ENCODE measurements around the gene GRID2.

GRID2 gene

DNA sequence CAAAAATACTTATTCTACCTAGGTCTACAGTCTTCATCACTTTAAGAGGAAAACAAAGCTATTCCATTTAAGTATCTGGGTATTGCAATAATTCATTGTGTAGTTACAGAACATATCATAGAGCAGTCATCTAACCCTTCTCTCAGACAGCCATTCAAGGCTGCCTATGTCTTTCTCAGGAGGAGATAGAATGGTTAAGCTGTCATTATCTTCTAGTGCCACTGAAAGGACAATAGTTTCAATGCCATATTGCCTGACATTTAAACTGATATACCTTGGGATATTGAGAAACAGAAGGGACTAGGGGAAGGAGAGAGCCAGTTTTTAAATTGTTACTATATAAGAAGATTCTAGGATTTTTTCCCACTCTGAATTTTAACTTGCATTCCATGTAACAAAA is 527.0 kb downstream of the GRID2 start:
- TF ChIP-seq POLR2A (IDR thresholded peaks at IDR 0.05; ENCODE audit: low read length), result no peak
- no peak for TF ChIP-seq GATA1 (IDR thresholded peaks at IDR 0.05; ENCODE audit: low read depth, low read length)
- no peak for DNase-seq

DNA sequence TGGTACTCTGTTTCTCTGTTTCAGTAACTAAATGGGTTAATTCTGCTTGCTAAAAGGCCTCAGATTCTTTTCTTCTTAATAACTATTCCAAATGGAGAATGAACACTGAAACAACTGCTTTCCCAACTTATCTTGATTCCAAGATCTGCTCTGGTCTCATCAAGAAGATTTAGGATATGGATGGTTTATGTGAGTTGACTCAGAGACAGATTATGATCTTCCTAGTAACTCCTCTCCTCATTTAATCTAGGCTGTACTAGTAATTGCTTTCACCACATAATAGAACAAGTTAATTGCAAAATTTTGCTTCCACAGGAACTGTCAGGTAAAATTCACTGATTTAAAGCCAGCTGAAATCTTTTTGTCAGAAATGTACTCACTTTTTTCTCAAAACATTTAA is 537.1 kb downstream of the GRID2 start:
- TF ChIP-seq POLR2A (IDR thresholded peaks at IDR 0.05; ENCODE audit: low read length) (no peak), GATA1 (IDR thresholded peaks at IDR 0.05; ENCODE audit: low read depth, low read length) (no peak)
- no peak for DNase-seq

DNA sequence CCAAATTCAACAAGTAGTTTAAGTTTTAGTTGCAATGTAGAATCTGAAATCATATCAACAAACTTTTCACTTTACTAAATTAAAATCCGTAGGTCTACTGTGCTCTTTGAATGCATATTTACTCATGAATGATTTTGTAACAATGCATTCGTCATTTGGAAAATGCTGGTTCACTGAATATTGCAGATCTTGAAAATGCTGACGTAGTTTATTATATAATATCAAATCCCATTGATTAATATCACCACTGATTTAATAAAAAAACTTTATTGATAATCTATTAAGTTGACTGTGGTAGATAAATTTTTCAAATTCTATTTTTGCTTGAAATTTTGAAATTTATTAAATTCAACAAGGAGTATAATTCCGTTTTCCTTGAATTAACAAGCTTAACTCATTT is 540.0 kb downstream of the GRID2 start:
- TF ChIP-seq POLR2A (IDR thresholded peaks at IDR 0.05; ENCODE audit: low read length), result no peak
- TF ChIP-seq GATA1 (IDR thresholded peaks at IDR 0.05; ENCODE audit: low read depth, low read length), result no peak
- DNase-seq, result no peak

DNA sequence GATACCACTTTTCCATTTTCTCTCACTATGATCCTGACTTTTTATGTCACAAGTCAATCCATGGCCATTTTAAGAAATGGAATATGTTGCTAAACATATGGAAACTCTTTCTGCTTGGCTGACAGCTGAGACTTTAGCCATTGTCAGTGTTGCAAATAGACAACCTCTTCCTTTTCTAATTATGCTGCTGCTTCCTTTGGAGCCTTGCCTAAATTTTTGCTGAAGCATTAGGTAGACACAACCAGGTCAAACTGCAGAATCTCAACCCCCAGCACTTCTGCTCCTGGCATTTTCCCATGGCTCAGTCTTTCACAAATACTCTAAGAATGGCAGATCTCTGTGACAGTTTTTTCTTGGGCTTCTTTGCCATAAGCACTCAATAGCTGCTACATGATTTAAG is 543.3 kb downstream of the GRID2 start:
- TF ChIP-seq GATA1 (IDR thresholded peaks at IDR 0.05; ENCODE audit: low read depth, low read length) (no peak), POLR2A (IDR thresholded peaks at IDR 0.05; ENCODE audit: low read length) (no peak)

DNA sequence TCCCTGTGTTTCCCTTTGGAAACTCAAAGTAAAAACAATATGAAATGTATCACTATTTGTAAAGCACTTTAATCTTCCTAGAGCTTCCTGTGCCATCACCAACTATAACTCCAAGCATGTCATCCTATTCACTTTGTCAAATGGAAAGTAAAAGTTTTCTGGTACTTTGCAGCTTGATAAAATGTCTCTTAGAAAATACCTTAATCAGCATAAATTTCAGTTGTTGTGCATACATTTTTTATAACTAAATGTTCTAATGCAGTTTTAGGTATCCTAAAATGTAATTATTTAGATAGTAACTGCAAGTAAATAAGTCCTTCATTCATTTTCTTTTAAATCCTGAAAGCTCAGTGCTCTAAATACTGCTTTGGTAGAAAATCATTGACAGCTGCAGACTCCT is 558.7 kb downstream of the GRID2 start:
- DNase-seq, result no peak
- no peak for TF ChIP-seq POLR2A (IDR thresholded peaks at IDR 0.05; ENCODE audit: low read length)
- TF ChIP-seq GATA1 (IDR thresholded peaks at IDR 0.05; ENCODE audit: low read depth, low read length), result no peak

More for the DNA sequence above, 543.3 kb downstream of the GRID2 start:
- no peak for DNase-seq

DNA sequence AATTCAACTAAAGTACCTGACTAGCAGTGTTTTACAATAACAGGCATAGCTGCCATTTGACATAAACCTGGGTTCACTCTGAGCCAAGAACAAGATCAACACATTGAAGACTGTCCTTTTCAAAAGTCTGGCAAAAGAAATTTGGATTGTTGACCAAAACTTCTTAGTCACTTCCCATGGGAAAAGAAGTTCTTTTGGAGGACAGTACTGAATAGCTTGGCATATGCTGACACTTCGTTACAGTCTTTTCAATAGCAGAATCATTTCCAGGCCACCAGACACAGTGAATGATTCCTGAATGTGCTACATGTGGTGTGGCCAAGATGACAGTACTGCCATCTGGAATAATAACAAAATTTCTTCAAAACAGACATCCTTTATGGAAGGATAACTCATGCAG is 560.3 kb downstream of the GRID2 start:
- no peak for DNase-seq
- TF ChIP-seq POLR2A (IDR thresholded peaks at IDR 0.05; ENCODE audit: low read length), result no peak
- TF ChIP-seq GATA1 (IDR thresholded peaks at IDR 0.05; ENCODE audit: low read depth, low read length), result no peak

DNA sequence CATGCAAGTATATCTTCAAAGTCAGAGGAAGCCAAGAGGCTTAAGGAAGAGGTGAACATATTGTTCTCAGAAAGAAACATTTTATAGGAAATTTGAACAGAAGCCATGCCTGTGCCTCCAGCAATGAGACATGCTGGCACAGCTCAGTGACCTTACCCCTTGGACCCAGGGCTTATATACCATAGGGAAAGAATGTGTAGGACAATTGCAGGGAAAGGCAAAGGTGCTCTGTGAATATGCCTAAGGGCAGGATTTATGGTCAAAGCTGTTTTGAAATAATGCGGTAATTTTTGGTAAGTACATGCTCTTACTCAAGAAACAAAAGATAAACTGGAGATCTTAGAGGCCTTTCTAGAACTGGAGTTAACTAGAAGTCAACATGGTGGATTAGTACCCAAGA is 568.8 kb downstream of the GRID2 start:
- DNase-seq, result no peak
- TF ChIP-seq POLR2A (IDR thresholded peaks at IDR 0.05; ENCODE audit: low read length) (no peak), GATA1 (IDR thresholded peaks at IDR 0.05; ENCODE audit: low read depth, low read length) (no peak)

DNA sequence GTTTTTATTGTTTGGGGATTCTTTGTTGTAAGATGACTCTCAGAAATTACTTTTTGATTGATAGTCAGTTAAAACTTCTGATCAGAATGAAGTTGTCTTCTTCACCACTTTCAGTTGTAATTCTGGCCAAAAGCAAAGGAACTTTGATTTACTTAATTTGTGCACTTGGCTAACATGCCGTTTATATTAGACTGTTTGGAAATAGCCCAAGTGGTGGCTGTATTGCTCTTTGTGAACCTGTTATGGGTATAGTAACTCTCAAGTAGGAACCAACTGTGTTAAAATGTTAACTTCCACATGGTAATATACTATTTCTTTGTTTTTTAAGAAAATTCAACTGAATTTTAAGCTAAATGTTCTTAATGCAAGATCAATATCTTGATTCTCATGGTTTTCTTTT is 581.9 kb downstream of the GRID2 start:
- no peak for DNase-seq
- TF ChIP-seq GATA1 (IDR thresholded peaks at IDR 0.05; ENCODE audit: low read depth, low read length) (no peak), POLR2A (IDR thresholded peaks at IDR 0.05; ENCODE audit: low read length) (no peak)

DNA sequence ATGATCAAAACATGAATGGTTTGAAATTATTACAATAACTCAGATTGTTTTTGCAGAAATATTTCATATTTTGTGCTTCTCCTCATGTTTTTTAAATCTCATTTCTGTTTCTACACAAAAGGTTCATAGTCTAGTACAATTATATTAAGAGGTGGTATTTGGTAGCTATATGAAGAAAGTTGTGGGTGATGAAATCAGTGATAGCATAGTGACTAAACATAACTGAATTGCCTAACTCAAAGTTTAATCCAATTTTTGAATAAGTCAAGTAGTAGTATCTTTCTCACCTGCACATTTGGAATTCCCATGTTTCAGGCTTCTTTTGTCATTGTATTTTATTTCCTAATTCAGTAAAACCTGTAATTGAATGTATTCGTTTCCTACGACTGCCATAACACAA is 648.7 kb downstream of the GRID2 start:
- no peak for DNase-seq
- TF ChIP-seq POLR2A (IDR thresholded peaks at IDR 0.05; ENCODE audit: low read length), result no peak
- no peak for TF ChIP-seq GATA1 (IDR thresholded peaks at IDR 0.05; ENCODE audit: low read depth, low read length)

DNA sequence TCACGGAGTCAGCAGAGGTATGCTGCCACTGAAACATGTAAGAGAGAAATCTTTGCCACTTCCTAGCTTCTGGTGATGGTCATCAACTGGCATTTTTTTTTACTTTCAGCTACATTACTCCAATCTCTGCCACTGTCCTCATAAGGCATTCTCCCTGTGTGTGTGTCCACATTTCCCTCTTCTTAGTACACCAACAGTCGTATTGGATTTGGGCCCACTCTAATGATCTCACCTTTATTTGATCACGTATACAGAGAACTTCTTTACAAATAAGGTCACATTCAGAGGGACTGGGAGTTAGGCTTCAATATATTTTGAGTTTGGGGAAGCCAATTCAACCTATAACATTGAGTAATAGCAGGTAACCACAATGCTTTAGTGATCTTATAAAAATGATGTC is 649.1 kb downstream of the GRID2 start:
- TF ChIP-seq POLR2A (IDR thresholded peaks at IDR 0.05; ENCODE audit: low read length) (no peak), GATA1 (IDR thresholded peaks at IDR 0.05; ENCODE audit: low read depth, low read length) (no peak)
- no peak for DNase-seq

DNA sequence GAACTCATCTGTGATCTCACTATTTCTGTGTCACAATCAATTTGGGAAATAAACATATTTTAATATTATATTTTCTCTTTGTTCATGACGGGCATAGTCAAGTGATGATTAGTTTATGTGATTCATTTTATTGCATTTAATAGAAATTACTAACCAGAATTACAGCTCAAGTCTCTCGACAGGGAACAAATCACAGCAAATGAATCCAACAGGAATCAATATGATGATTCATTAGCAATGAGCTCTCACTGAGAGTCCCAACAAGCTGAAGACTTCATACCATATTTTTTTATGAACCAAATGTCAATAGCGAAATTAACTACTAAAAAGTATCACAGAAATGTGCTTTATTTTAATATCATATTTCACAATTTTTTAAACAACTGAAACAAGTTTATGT is 649.7 kb downstream of the GRID2 start:
- TF ChIP-seq POLR2A (IDR thresholded peaks at IDR 0.05; ENCODE audit: low read length) (no peak), GATA1 (IDR thresholded peaks at IDR 0.05; ENCODE audit: low read depth, low read length) (no peak)
- no peak for DNase-seq

DNA sequence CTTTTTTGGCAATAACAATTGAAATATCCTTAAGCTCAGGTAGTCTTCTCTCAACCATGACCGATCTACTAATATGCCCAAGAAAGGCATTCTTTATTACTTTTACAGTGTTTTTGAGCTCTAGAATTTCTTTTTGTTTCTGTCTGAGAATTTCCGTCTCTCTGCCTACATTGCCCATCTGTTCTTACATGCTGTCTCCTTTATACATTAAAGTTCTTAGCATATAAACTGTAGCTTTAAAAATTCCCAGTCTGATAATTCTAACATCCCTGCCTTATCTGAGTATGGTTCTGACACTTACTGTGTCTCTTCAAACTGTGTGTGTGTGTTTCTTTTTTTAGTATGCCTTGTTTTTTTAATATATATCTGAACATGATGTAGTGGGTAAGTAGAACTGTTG is 658.1 kb downstream of the GRID2 start:
- DNase-seq, result no peak
- TF ChIP-seq GATA1 (IDR thresholded peaks at IDR 0.05; ENCODE audit: low read depth, low read length), result no peak
- no peak for TF ChIP-seq POLR2A (IDR thresholded peaks at IDR 0.05; ENCODE audit: low read length)

DNA sequence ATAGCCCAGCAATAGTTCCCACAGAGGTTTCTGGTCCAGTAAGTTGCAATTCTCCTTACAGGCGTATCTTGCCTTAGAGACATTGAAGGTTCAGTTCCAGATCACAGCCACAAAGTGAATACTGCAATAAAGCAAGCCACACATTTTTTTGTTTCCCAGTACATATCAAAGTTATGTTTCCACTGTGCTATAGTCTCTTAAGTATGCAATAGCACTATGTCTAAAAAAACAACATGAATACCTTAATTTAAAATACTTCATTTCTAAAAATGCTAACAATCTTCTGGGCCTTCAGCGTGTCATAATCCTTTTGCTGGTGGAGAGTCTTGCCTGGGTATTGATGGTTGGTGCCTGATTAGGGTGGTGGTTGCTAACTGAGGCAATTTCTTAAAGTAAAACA is 659.1 kb downstream of the GRID2 start:
- TF ChIP-seq POLR2A (IDR thresholded peaks at IDR 0.05; ENCODE audit: low read length) (no peak), GATA1 (IDR thresholded peaks at IDR 0.05; ENCODE audit: low read depth, low read length) (no peak)
- no peak for DNase-seq

DNA sequence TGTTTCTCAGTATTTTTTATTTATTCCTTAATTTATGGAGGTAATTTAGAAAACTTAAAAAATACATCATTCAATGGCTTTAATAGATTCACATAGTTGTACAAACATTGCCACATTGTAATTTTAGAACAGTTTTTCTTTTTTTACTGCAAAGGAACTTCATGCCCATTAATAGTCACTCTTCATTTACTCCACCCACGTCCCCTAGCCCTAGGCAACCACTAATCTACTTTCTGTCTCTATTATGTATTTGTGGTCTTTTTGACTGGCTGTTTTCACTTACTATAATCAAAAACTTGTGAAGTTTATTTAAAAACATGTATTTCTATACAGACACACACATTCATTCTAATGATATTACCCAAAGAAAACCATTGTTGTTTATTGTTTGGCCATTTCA is 664.8 kb downstream of the GRID2 start:
- no peak for TF ChIP-seq POLR2A (IDR thresholded peaks at IDR 0.05; ENCODE audit: low read length)
- TF ChIP-seq GATA1 (IDR thresholded peaks at IDR 0.05; ENCODE audit: low read depth, low read length), result no peak
- DNase-seq, result no peak

DNA sequence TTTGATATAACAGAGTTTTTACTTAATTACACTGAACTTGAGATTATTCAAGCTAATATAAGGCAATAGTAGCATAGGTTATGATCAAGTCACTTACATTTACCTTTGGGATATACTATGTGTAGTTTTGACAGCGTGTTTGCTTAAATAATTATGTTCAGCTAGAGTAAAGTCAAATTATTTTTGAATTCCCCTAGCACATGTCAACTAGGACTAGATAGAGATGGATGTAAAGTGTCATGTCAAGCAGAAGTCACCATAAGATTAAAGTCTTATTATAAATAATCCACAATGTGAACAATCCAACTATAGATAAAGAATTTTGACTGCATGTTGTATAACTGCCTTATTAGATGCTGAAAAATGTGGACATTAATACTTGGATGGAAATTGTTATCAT is 665.2 kb downstream of the GRID2 start:
- no peak for TF ChIP-seq GATA1 (IDR thresholded peaks at IDR 0.05; ENCODE audit: low read depth, low read length)
- TF ChIP-seq POLR2A (IDR thresholded peaks at IDR 0.05; ENCODE audit: low read length), result no peak

More for the DNA sequence above, 665.2 kb downstream of the GRID2 start:
- DNase-seq, result no peak

Measured in erythroblast (primary cell).